ENCODE measurements around the gene ZBTB1.

The ZBTB1 gene

DNA sequence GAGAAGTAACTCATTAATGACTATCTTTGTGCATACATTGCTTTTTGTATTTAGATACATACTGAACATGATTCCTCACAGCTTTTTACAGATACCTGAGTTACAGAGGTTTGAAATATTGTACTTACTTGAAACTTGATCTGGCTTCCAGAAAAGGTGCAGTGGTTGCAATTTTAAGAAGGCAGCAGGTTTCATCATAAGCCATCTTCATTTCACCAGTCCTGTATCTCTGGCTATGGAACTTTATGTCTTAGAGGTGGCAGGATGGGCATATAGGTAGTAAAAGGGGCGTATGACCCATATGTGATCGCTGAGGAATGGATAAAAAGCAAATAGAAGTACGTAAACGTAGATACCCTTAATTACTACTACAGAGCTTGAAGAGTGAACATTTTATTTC lies 13.7 kb downstream of the ZBTB1 start:
- no peak for DNase-seq
- intact Hi-C loops (cut with DNase I): no loop called here

DNA sequence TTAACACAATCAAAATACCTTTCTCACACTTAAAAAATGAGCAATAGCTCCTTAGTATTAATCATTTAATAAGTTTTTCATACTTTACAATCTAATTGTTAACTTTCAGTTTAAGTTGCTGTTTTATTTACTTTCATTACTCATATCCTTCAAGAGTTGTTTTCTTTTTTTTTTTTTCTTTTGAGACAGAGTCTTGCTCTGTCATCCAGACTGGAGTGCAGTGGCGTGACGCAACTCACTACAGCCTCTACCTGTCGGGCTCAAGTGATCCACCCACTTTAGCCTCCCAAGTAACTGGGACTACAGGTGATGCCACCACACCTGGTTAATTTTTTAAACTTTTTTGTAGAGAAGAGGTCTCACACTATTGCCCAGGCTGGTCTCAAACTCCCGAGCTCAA lies 16.1 kb downstream of the ZBTB1 start:
- no peak for DNase-seq

GRCh38 chr14:64522591-64523355 lies 18.2 kb downstream of the ZBTB1 start:
- DNase-seq: no peak
- intact Hi-C loops (cut with DNase I): no loop called here

More for the DNA sequence above, 16.1 kb downstream of the ZBTB1 start:
- intact Hi-C loops (cut with DNase I): no loop called here

DNA sequence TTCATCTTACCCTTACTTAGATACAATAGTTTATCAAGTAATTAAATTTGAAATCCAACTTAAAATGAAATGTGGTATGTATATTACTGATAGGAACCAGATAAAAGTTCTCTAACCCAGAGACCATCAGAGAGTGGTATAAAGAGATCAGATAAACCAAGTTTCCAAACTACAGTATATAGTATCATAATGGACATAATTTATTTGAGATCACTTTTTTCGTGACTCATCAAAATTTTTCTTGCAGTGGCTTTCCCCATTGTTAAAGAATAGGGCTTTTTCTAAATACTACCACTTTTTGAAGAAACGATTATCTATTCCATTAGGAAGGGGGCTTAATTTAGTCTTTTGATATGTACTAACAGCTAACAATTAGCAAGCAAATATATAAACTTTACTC lies 20.8 kb downstream of the ZBTB1 start:
- DNase-seq: no peak
- intact Hi-C loops (cut with DNase I): no loop called here

- intact Hi-C loops (cut with DNase I): loop anchor here (10.0 kb wide), 1 partner anchor 233 kb away; no protein-coding TSS in a partner anchor
- DNase-seq: no peak
Measured at GRCh38 chr14:64531567-64531966, 27.0 kb downstream of the ZBTB1 start.

- peak in 1 of 10 donors; percentile 18 for DNase-seq
- intact Hi-C loops (cut with DNase I): loop anchor here (10.0 kb wide), 1 partner anchor 228 kb away; no protein-coding TSS in a partner anchor
Measured at GRCh38 chr14:64536488-64537245, 32.1 kb downstream of the ZBTB1 start.

- peak; percentile 95 to 100 (median 98) for DNase-seq
- intact Hi-C loops (cut with DNase I): loop anchor here (1.0 to 5.0 kb wide), 3 partner anchors 38 to 96 kb away; partner anchors contain the start of genes ZBTB1 and ZBTB25
Measured at GRCh38 chr14:64540208-64541202, 35.9 kb downstream of the ZBTB1 start, which contains the start of gene HSPA2. Gene HSPA2 (plus strand): TSS chr14:64540741. CDS start chr14:64540850, 109 bp downstream.

DNA sequence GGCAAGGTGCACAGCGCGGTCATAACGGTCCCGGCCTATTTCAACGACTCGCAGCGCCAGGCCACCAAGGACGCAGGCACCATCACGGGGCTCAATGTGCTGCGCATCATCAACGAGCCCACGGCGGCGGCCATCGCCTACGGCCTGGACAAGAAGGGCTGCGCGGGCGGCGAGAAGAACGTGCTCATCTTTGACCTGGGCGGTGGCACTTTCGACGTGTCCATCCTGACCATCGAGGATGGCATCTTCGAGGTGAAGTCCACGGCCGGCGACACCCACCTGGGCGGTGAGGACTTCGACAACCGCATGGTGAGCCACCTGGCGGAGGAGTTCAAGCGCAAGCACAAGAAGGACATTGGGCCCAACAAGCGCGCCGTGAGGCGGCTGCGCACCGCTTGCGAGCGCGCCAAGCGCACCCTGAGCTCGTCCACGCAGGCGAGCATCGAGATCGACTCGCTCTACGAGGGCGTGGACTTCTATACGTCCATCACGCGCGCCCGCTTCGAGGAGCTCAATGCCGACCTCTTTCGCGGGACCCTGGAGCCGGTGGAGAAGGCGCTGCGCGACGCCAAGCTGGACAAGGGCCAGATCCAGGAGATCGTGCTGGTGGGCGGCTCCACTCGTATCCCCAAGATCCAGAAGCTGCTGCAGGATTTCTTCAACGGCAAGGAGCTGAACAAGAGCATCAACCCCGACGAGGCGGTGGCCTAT lies 36.8 kb downstream of the ZBTB1 start:
- DNase-seq: peak in 4 of 10 donors; percentile 12 to 88 (median 64)
- intact Hi-C loops (cut with DNase I): loop anchor here (5.0 kb wide), 1 partner anchor 39 kb away; the partner anchor contains the start of genes ZBTB1 and ZBTB25

- intact Hi-C loops (cut with DNase I): loop anchor here (5.0 kb wide), 1 partner anchor 40 kb away; the partner anchor contains the start of genes ZBTB1 and ZBTB25
- peak in 3 of 10 donors; percentile 41 to 86 (median 66) for DNase-seq
Measured at GRCh38 chr14:64541972-64542835, 37.6 kb downstream of the ZBTB1 start.

DNA sequence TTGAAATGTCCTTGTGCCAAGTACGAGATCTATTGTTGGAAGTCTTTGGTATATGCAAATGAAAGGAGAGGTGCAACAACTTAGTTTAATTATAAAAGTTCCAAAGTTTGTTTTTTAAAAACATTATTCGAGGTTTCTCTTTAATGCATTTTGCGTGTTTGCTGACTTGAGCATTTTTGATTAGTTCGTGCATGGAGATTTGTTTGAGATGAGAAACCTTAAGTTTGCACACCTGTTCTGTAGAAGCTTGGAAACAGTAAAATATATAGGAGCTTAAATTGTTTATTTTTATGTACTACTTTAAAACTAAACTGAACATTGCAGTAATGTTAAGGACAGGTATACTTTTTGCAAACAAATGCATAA lies 38.2 kb downstream of the ZBTB1 start:
- intact Hi-C loops (cut with DNase I): loop anchor here (5.0 kb wide), 1 partner anchor 41 kb away; the partner anchor contains the start of genes ZBTB1 and ZBTB25
- DNase-seq: no peak

DNA sequence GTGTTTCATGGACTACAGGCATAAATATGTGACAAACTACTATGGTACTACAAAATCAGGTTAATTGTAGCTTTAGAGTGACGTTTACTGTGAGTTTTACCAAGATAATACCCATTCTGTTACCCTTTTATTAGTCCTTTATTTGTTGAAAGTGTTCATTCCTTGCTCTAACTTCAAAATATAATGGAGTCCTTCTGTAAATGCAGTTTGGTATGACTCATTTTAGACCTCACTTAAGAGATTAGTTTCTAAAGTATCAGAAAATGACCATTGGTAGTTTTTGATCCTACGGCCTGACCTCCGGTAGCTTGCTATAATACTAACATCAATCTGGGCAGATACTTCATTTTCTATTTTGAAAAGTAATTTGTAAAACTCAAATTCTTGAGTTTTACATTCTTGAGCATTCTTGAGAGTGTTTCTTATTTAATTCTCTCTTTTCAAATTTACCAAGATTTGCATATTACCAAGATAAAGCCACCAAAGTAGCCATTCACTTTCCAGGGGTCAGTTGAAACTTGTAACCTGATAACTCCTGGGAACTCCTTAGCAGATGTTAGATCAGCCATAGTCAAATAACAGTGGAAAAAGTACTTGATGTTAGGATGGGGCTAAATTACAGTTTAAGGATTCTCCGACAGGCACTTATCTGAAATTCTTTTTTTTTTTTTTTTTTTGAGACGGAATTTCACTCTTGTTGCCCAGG lies 40.2 kb downstream of the ZBTB1 start:
- no peak for DNase-seq
- intact Hi-C loops (cut with DNase I): loop anchor here (5.0 kb wide), 1 partner anchor 42 kb away; the partner anchor contains the start of genes ZBTB1 and ZBTB25

DNA sequence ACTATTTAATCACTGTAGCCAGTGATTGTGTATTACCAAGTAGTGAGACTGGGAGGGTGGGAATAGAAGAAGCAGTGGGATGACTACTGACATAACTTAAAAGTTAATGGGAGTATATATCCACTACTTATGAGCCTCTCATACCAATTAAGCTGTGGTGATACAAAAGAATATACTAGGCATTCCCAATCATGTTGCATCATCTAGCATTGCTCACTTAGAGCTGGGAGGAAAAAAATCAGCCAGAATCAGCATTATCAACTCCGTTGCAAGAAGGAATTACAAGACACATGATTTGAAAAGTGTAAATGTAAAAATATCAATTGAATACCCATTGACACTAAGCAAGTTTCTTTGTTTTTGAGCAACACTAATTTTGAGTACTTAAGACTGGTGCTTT lies 44.4 kb downstream of the ZBTB1 start:
- intact Hi-C loops (cut with DNase I): no loop called here
- no peak for DNase-seq

GRCh38 chr14:64549791-64550620 lies 45.4 kb downstream of the ZBTB1 start, which contains the start of gene PPP1R36:
Gene PPP1R36 (plus strand): TSS chr14:64549961. CDS start chr14:64549998, 37 bp downstream.
- peak in 2 of 10 donors; percentile 47 to 79 for DNase-seq
- intact Hi-C loops (cut with DNase I): no loop called here

GRCh38 chr14:64550621-64551333 lies 46.2 kb downstream of the ZBTB1 start:
- no peak for DNase-seq
- intact Hi-C loops (cut with DNase I): no loop called here

- intact Hi-C loops (cut with DNase I): no loop called here
- no peak for DNase-seq
Measured at GRCh38 chr14:64554556-64554955, 50.0 kb downstream of the ZBTB1 start.

GRCh38 chr14:64556526-64556925 lies 52.0 kb downstream of the ZBTB1 start:
- DNase-seq: no peak
- intact Hi-C loops (cut with DNase I): no loop called here

Measured in posterior cingulate gyrus (tissue), 11 donors.